Femur (tissue), 1 donor: ENCODE results near the gene HSD11B2.

Experiments
- DNase-seq: peaks from one replicate; pipeline ENCODE4 v3.0.0-alpha.2; 2017

Gene HSD11B2

GRCh38 chr16:67454852-67455251 lies 23.9 kb downstream of the HSD11B2 start:
- no peak for DNase-seq

- DNase-seq: peak; percentile 81
Measured at GRCh38 chr16:67456391-67457081, 25.6 kb downstream of the HSD11B2 start.

- no peak for DNase-seq
Measured at GRCh38 chr16:67457611-67458010, 26.7 kb downstream of the HSD11B2 start.

- no peak for DNase-seq
Measured at GRCh38 chr16:67458121-67458641, 27.3 kb downstream of the HSD11B2 start.

- DNase-seq: peak; percentile 73
Measured at GRCh38 chr16:67459066-67459860, 28.3 kb downstream of the HSD11B2 start.

GRCh38 chr16:67459861-67460150 lies 28.9 kb downstream of the HSD11B2 start:
- DNase-seq: no peak

GRCh38 chr16:67460168-67460567 lies 29.2 kb downstream of the HSD11B2 start:
- DNase-seq: peak; percentile 57

- DNase-seq: no peak
Measured at GRCh38 chr16:67460961-67461360, 30.0 kb downstream of the HSD11B2 start.

- no peak for DNase-seq
Measured at GRCh38 chr16:67461600-67462278, 30.8 kb downstream of the HSD11B2 start.

- no peak for DNase-seq
Measured at GRCh38 chr16:67462279-67462655, 31.3 kb downstream of the HSD11B2 start.

- DNase-seq: no peak
Measured at GRCh38 chr16:67463059-67463458, 32.1 kb downstream of the HSD11B2 start.

GRCh38 chr16:67463691-67464090 lies 32.8 kb downstream of the HSD11B2 start:
- no peak for DNase-seq

GRCh38 chr16:67464565-67464964 lies 33.6 kb downstream of the HSD11B2 start:
- DNase-seq: no peak

GRCh38 chr16:67466581-67466980 lies 35.7 kb downstream of the HSD11B2 start:
- no peak for DNase-seq

- DNase-seq: no peak
Measured at GRCh38 chr16:67468731-67469130, 37.8 kb downstream of the HSD11B2 start.

- peak; percentile 79 for DNase-seq
Measured at GRCh38 chr16:67470359-67470758, 39.4 kb downstream of the HSD11B2 start.

- DNase-seq: no peak
Measured at GRCh38 chr16:67471758-67472384, 41.0 kb downstream of the HSD11B2 start.

GRCh38 chr16:67474551-67475455 lies 43.9 kb downstream of the HSD11B2 start:
- DNase-seq: no peak

- DNase-seq: no peak
Measured at GRCh38 chr16:67477960-67478554, 47.1 kb downstream of the HSD11B2 start.

- peak; percentile 99 for DNase-seq
Measured at GRCh38 chr16:67480833-67481560, 50.1 kb downstream of the HSD11B2 start, which contains the start of gene ATP6V0D1. ATP6V0D1 (minus strand) TSS chr16:67481157; CDS start chr16:67481086, 71 bp downstream.
